Hepatocyte (in vitro differentiated cells): ENCODE data around the gene RABIF. TPM values are rescaled to one million over a fixed set of nuclear protein-coding genes. Genes with fewer than 3 reads are reported as not detected.
"Not testable (repeated sequence)": the region's sequence is repeated elsewhere in the genome, so short reads cannot be mapped to it uniquely, and the experiment has no call there.

Experiments used
- DNase-seq: peaks from one replicate; pipeline ENCODE4 v3.0.0-alpha.2; 2016; ENCODE audit warnings: low spot score
- H2AFZ ChIP-seq: fragments of 200-600 bp; sonication (generic); 2 replicates; pipeline ENCODE4 v1.6.0; 2016; ENCODE audit warnings: antibody characterized with exemption, mild to moderate bottlenecking
- H3K27ac ChIP-seq: fragments of 200-600 bp; sonication (generic); 2 replicates; pipeline ENCODE4 v1.5.1; 2016; ENCODE audit warnings: mild to moderate bottlenecking
- H3K27me3 ChIP-seq: fragments of 200-600 bp; sonication (generic); 2 replicates; pipeline ENCODE4 v1.6.1; 2016
- H3K36me3 ChIP-seq: fragments of 200-600 bp; sonication (generic); replicated peaks from 2 replicates; pipeline ENCODE4 v1.5.1; 2016; ENCODE audit warnings: low read depth; ENCODE audit not compliant: insufficient read depth
- H3K4me1 ChIP-seq: fragments of 200-600 bp; sonication (generic); 2 replicates; pipeline ENCODE4 v1.5.1; 2016; ENCODE audit warnings: mild to moderate bottlenecking, moderate library complexity; ENCODE audit not compliant: insufficient read depth
- H3K4me2 ChIP-seq: fragments of 200-600 bp; sonication (generic); 2 replicates; pipeline ENCODE4 v1.6.0; 2016
- H3K4me3 ChIP-seq: fragments of 200-600 bp; sonication (generic); 2 replicates; pipeline ENCODE4 v1.5.1; 2016; ENCODE audit warnings: mild to moderate bottlenecking
- H3K79me2 ChIP-seq: fragments of 200-600 bp; sonication (generic); 2 replicates; pipeline ENCODE4 v1.6.0; 2017; ENCODE audit warnings: mild to moderate bottlenecking
- H3K9me2 ChIP-seq: fragments of 200-600 bp; sonication (generic); replicated peaks from 2 replicates; pipeline ENCODE4 v1.6.0; 2017; ENCODE audit warnings: mild to moderate bottlenecking; ENCODE audit not compliant: insufficient read depth
- H3K9me3 ChIP-seq: fragments of 200-600 bp; sonication (generic); 2 replicates; pipeline ENCODE4 v1.5.1; 2016; ENCODE audit warnings: low read depth, mild to moderate bottlenecking
- H4K20me1 ChIP-seq: fragments of 200-600 bp; sonication (generic); 2 replicates; pipeline ENCODE4 v1.6.0; 2016; ENCODE audit warnings: mild to moderate bottlenecking; ENCODE audit not compliant: insufficient read depth, poor library complexity, severe bottlenecking
- EZH2 ChIP-seq: fragments of 200-600 bp; sonication (generic); IDR thresholded peaks from 2 replicates; pipeline ENCODE4 v1.6.1; 2016; ENCODE audit warnings: antibody characterized with exemption, mild to moderate bottlenecking, borderline replicate concordance
- EZH2phosphoT487 ChIP-seq: fragments of 200-600 bp; sonication (generic); IDR thresholded peaks from one replicate; pipeline ENCODE4 v1.6.1; 2018; ENCODE audit warnings: antibody characterized with exemption, mild to moderate bottlenecking, low read depth, moderate library complexity; ENCODE audit not compliant: unreplicated experiment, severe bottlenecking
- WGBS: methylation state at CpG from one replicate; pipeline ENCODE4 v1.1.6; 2016; ENCODE audit warnings: low lambda C conversion rate; ENCODE audit errors: missing lambda C conversion rate; 5-methylcytosine and 5-hydroxymethylcytosine counted together
- polyA plus RNA-seq: library from polyadenylated mRNA; unstranded; fragments of >200 nt; fragmentation: Nextera tagmentation; extraction: Ambion mirVana; gene quantifications from 2 replicates; pipeline ENCODE4 v1.2.1, GENCODE V29; 2016
- total RNA-seq: library from RNA; depleted of rRNA; stranded (reverse); fragments of >200 nt; gene quantifications from 2 replicates; pipeline ENCODE4 v1.2.3, GENCODE V29; 2014
- TF ChIP-seq, protein P1 (sequence below): fragments of 200-600 bp; sonication (generic); IDR thresholded peaks from 2 replicates; pipeline ENCODE4 v1.5.1; 2016; ENCODE audit warnings: antibody characterized with exemption, mild to moderate bottlenecking; ENCODE audit not compliant: poor library complexity

RABIF gene
- total RNA-seq, result 6.1 and 8.3 TPM in 2 replicates
- polyA plus RNA-seq, result 13.6 and 14.7 TPM in 2 replicates

DNA sequence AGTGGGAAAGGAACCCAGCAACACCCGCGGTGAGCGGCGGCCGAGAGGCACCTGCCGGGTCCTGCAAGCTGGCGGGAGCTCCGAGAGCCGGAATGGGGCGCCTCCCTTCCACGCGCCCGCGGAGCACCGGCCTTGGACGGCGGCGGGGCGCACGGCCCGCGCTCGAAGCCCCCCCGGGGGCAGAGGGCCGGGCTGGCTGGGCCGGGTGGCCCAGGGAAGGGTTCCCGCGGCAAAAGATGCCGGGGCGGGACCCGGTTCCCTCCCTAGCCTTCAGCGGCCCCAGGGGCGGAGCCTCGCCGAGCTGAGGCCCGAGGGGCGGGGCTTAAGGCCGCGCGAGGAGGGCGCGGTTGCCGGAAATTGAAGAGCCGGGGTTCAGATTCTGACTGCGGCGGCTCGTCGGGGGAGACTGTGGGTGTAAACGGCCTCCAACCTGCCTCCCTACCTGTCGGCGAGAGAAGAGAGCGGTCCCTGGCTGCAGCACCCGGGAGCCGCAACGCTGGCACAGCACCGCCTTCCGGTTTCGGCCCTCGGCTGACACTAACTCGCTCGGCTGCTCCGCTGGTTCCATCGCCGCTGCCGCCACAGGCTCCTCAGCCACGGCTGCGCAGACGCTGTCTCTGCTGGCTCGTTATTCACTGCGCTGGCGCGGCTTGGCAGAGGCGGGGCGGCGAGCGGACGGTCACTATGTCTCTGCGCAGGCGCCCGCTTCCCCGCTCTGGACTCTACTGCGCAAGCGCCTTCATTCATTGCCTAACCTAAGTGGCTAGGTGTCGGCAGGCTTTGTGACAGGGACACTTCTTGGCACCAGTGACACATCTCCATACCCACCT lies at the start of gene RABIF:
Gene RABIF (minus strand): TSS at position 619 of the 830 bp plus-strand sequence. CDS start 51 bp downstream, at position 568.
- Histone ChIP-seq H3K4me3 (peak within 1 kb of the TSS; percentile 76), H3K4me1 (peaks cover 5% of the 10 kb centered on the region), H3K9me3 (no peaks in the 10 kb centered on the region), H3K79me2 (peaks cover 39% of the 10 kb centered on the region), H4K20me1 (no peaks in the 10 kb centered on the region), H3K27ac (peak within 1 kb of the TSS; percentile 86), H3K27me3 (no peaks in the 10 kb centered on the region), H3K36me3 (no peaks in the 10 kb centered on the region), H3K4me2 (peak within 1 kb of the TSS; percentile 84), H2AFZ (peak within 1 kb of the TSS; percentile 46), H3K9me2 (no peaks in the 10 kb centered on the region)
- peak; percentile 99 for DNase-seq
- under 1% methylated on average over 76 of the region's 84 CpGs for WGBS
- TF ChIP-seq EZH2 (no peak), EZH2phosphoT487 (no peak)
- TF ChIP-seq, protein P1, sequence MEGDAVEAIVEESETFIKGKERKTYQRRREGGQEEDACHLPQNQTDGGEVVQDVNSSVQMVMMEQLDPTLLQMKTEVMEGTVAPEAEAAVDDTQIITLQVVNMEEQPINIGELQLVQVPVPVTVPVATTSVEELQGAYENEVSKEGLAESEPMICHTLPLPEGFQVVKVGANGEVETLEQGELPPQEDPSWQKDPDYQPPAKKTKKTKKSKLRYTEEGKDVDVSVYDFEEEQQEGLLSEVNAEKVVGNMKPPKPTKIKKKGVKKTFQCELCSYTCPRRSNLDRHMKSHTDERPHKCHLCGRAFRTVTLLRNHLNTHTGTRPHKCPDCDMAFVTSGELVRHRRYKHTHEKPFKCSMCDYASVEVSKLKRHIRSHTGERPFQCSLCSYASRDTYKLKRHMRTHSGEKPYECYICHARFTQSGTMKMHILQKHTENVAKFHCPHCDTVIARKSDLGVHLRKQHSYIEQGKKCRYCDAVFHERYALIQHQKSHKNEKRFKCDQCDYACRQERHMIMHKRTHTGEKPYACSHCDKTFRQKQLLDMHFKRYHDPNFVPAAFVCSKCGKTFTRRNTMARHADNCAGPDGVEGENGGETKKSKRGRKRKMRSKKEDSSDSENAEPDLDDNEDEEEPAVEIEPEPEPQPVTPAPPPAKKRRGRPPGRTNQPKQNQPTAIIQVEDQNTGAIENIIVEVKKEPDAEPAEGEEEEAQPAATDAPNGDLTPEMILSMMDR, result peak; percentile 23

- Histone ChIP-seq H3K9me3 (no peaks in the 10 kb centered on the region), H2AFZ (no peak overlapping the region), H3K4me3 (no peak overlapping the region), H3K4me1 (no peaks in the 10 kb centered on the region), H3K36me3 (no peaks in the 10 kb centered on the region), H3K79me2 (no peaks in the 10 kb centered on the region), H4K20me1 (no peaks in the 10 kb centered on the region), H3K4me2 (no peak overlapping the region), H3K27ac (no peak overlapping the region), H3K27me3 (no peaks in the 10 kb centered on the region), H3K9me2 (no peaks in the 10 kb centered on the region)
- TF ChIP-seq, protein P1, result no peak
- TF ChIP-seq EZH2, result no peak
- WGBS, result 86% methylated on average over 5 of the region's 5 CpGs
- no peak for DNase-seq
Observed at GRCh38 chr1:202938287-202938925, 49.5 kb upstream of the RABIF start.

DNA sequence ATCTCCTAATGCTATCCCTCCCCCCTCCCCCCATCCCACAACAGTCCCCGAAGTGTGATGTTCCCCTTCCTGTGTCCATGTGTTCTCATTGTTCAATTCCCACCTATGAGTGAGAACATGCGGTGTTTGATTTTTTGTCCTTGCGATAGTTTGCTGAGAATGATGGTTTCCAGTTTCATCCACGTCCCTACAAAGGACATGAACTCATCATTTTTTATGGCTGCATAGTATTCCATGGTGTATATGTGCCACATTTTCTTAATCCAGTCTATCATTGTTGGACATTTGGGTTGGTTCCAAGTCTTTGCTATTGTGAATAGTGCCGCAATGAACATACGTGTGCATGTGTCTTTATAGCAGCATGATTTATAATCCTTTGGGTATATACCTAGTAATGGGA lies 47.5 kb upstream of the RABIF start:
- not testable (repeated sequence) for H3K4me3 ChIP-seq, H3K79me2 ChIP-seq, H3K4me2 ChIP-seq, DNase-seq, H3K9me3 ChIP-seq, H3K36me3 ChIP-seq, H3K9me2 ChIP-seq, H3K27ac ChIP-seq, H3K4me1 ChIP-seq, H3K27me3 ChIP-seq, H4K20me1 ChIP-seq, H2AFZ ChIP-seq
- no CpG with 5 or more reads among the region's 6 CpGs for WGBS

- 82% methylated on average over 3 of the region's 3 CpGs for WGBS
- Histone ChIP-seq H3K27ac (no peak overlapping the region), H3K4me3 (no peak overlapping the region), H3K9me3 (no peaks in the 10 kb centered on the region), H2AFZ (no peak overlapping the region), H4K20me1 (no peaks in the 10 kb centered on the region), H3K4me2 (no peak overlapping the region), H3K27me3 (no peaks in the 10 kb centered on the region), H3K9me2 (no peaks in the 10 kb centered on the region), H3K79me2 (no peaks in the 10 kb centered on the region), H3K4me1 (no peaks in the 10 kb centered on the region), H3K36me3 (no peaks in the 10 kb centered on the region)
- TF ChIP-seq, protein P1, result no peak
- TF ChIP-seq EZH2phosphoT487, result no peak
- TF ChIP-seq EZH2, result no peak
- no peak for DNase-seq
Observed at GRCh38 chr1:202935844-202936243, 46.9 kb upstream of the RABIF start.
